ENCODE data around the gene TEDDM1. TPM values are rescaled to one million over a fixed set of nuclear protein-coding genes. Genes with fewer than 3 reads are reported as not detected.
"Not testable (repeated sequence)": the region's sequence is repeated elsewhere in the genome, so short reads cannot be mapped to it uniquely, and the experiment has no call there.

Gene TEDDM1
- not detected for total RNA-seq

GRCh38 chr1:182400567-182400966 lies at the start of gene TEDDM1:
Gene TEDDM1, minus strand, starts transcription at chr1:182400667. Its CDS starts 182 bp downstream, at chr1:182400485.
- Mint-ChIP-seq H3K4me1 (ENCODE audit: low read depth) (peaks cover 4% of the 10 kb centered on the region), H3K9me3 (peaks cover 3% of the 10 kb centered on the region), H3K36me3 (ENCODE audit: insufficient read depth) (no peaks in the 10 kb centered on the region), H3K27me3 (ENCODE audit: low read depth) (peaks cover 8% of the 10 kb centered on the region), H3K4me3 (no peak within 1 kb of the TSS)
- no peak for ATAC-seq
- DNase-seq, result no peak

- Mint-ChIP-seq H3K4me3 (no peak within 1 kb of the TSS), H3K4me1 (ENCODE audit: low read depth) (peaks cover 7% of the 10 kb centered on the region), H3K27me3 (ENCODE audit: low read depth) (peaks cover 10% of the 10 kb centered on the region), H3K9me3 (no peaks in the 10 kb centered on the region), H3K36me3 (ENCODE audit: insufficient read depth) (no peaks in the 10 kb centered on the region)
- ATAC-seq, result no peak
- DNase-seq, result no peak
Observed at GRCh38 chr1:182450087-182450486, 49.6 kb upstream of the TEDDM1 start, which contains the start of gene RGSL1. Gene RGSL1, plus strand, starts transcription at chr1:182450146. Its CDS starts 20 bp downstream, at chr1:182450166.

GRCh38 chr1:182447660-182448059 lies 47.2 kb upstream of the TEDDM1 start:
- Mint-ChIP-seq H3K27me3 (ENCODE audit: low read depth) (peaks cover 4% of the 10 kb centered on the region), H3K4me3 (no peak overlapping the region), H3K4me1 (ENCODE audit: low read depth) (peaks cover 7% of the 10 kb centered on the region), H3K36me3 (ENCODE audit: insufficient read depth) (no peaks in the 10 kb centered on the region), H3K9me3 (no peaks in the 10 kb centered on the region)
- ATAC-seq (no peak), DNase-seq (no peak)

- not testable (repeated sequence) for H3K36me3 Mint-ChIP-seq (ENCODE audit: insufficient read depth); ATAC-seq
Observed at GRCh38 chr1:182447124-182447523, 46.7 kb upstream of the TEDDM1 start.

GRCh38 chr1:182446033-182446669 lies 45.7 kb upstream of the TEDDM1 start:
- no peak for ATAC-seq

More at GRCh38 chr1:182447124-182447523, 46.7 kb upstream of the TEDDM1 start:
- not testable (repeated sequence) for H3K4me1 Mint-ChIP-seq (ENCODE audit: low read depth); H3K9me3 Mint-ChIP-seq; H3K27me3 Mint-ChIP-seq (ENCODE audit: low read depth); H3K4me3 Mint-ChIP-seq; DNase-seq

GRCh38 chr1:182444497-182444896 lies 44.0 kb upstream of the TEDDM1 start:
- no peaks in the 10 kb centered on the region for H3K9me3 Mint-ChIP-seq

More at GRCh38 chr1:182446033-182446669, 45.7 kb upstream of the TEDDM1 start:
- Mint-ChIP-seq H3K9me3 (no peaks in the 10 kb centered on the region), H3K4me3 (no peak overlapping the region), H3K27me3 (ENCODE audit: low read depth) (peaks cover 4% of the 10 kb centered on the region), H3K4me1 (ENCODE audit: low read depth) (peaks cover under 1% of the 10 kb centered on the region), H3K36me3 (ENCODE audit: insufficient read depth) (no peaks in the 10 kb centered on the region)
- DNase-seq, result no peak

GRCh38 chr1:182442333-182442732 lies 41.9 kb upstream of the TEDDM1 start:
- H3K27me3 Mint-ChIP-seq (ENCODE audit: low read depth), result peaks cover 6% of the 10 kb centered on the region
- no peaks in the 10 kb centered on the region for H3K4me1 Mint-ChIP-seq (ENCODE audit: low read depth)
- no peak for DNase-seq
- no peak for ATAC-seq
- H3K36me3 Mint-ChIP-seq (ENCODE audit: insufficient read depth), result no peaks in the 10 kb centered on the region
- H3K4me3 Mint-ChIP-seq, result no peak overlapping the region
- peaks cover 7% of the 10 kb centered on the region for H3K9me3 Mint-ChIP-seq

More at GRCh38 chr1:182444497-182444896, 44.0 kb upstream of the TEDDM1 start:
- ATAC-seq (no peak), DNase-seq (no peak)
- no peak overlapping the region for H3K4me3 Mint-ChIP-seq
- no peaks in the 10 kb centered on the region for H3K4me1 Mint-ChIP-seq (ENCODE audit: low read depth)
- no peaks in the 10 kb centered on the region for H3K36me3 Mint-ChIP-seq (ENCODE audit: insufficient read depth)
- peaks cover 4% of the 10 kb centered on the region for H3K27me3 Mint-ChIP-seq (ENCODE audit: low read depth)

- ATAC-seq, result no peak
- Mint-ChIP-seq H3K27me3 (ENCODE audit: low read depth) (peaks cover 6% of the 10 kb centered on the region), H3K4me3 (no peak overlapping the region), H3K36me3 (ENCODE audit: insufficient read depth) (no peaks in the 10 kb centered on the region), H3K9me3 (peaks cover 7% of the 10 kb centered on the region), H3K4me1 (ENCODE audit: low read depth) (no peaks in the 10 kb centered on the region)
- no peak for DNase-seq
Observed at GRCh38 chr1:182441719-182442118, 41.3 kb upstream of the TEDDM1 start.

GRCh38 chr1:182438326-182438725 lies 37.9 kb upstream of the TEDDM1 start:
- H3K36me3 Mint-ChIP-seq (ENCODE audit: insufficient read depth), result no peaks in the 10 kb centered on the region
- H3K4me1 Mint-ChIP-seq (ENCODE audit: low read depth), result no peaks in the 10 kb centered on the region
- H3K9me3 Mint-ChIP-seq, result peaks cover 7% of the 10 kb centered on the region
- H3K27me3 Mint-ChIP-seq (ENCODE audit: low read depth), result peaks cover 2% of the 10 kb centered on the region
- no peak overlapping the region for H3K4me3 Mint-ChIP-seq
- ATAC-seq (no peak), DNase-seq (no peak)

GRCh38 chr1:182433580-182433979 lies 33.1 kb upstream of the TEDDM1 start:
- no peak for DNase-seq
- Mint-ChIP-seq H3K9me3 (peaks cover 7% of the 10 kb centered on the region), H3K4me3 (no peak overlapping the region), H3K27me3 (ENCODE audit: low read depth) (peaks cover 2% of the 10 kb centered on the region), H3K36me3 (ENCODE audit: insufficient read depth) (no peaks in the 10 kb centered on the region), H3K4me1 (ENCODE audit: low read depth) (peaks cover 15% of the 10 kb centered on the region)
- no peak for ATAC-seq

GRCh38 chr1:182431278-182431677 lies 30.8 kb upstream of the TEDDM1 start:
- Mint-ChIP-seq H3K27me3 (ENCODE audit: low read depth) (no peaks in the 10 kb centered on the region), H3K9me3 (no peaks in the 10 kb centered on the region), H3K36me3 (ENCODE audit: insufficient read depth) (no peaks in the 10 kb centered on the region), H3K4me1 (ENCODE audit: low read depth) (peaks cover 15% of the 10 kb centered on the region), H3K4me3 (no peak overlapping the region)
- DNase-seq, result no peak
- no peak for ATAC-seq

- DNase-seq (no peak), ATAC-seq (peak; percentile 79 to 86)
- no peaks in the 10 kb centered on the region for H3K36me3 Mint-ChIP-seq (ENCODE audit: insufficient read depth)
- H3K27me3 Mint-ChIP-seq (ENCODE audit: low read depth), result no peaks in the 10 kb centered on the region
- peaks cover 17% of the 10 kb centered on the region for H3K4me1 Mint-ChIP-seq (ENCODE audit: low read depth)
- no peak overlapping the region for H3K4me3 Mint-ChIP-seq
- no peaks in the 10 kb centered on the region for H3K9me3 Mint-ChIP-seq
Observed at GRCh38 chr1:182430263-182431068, 30.0 kb upstream of the TEDDM1 start.

- Mint-ChIP-seq H3K27me3 (ENCODE audit: low read depth) (peaks cover 2% of the 10 kb centered on the region), H3K4me1 (ENCODE audit: low read depth) (peaks cover 17% of the 10 kb centered on the region), H3K9me3 (no peaks in the 10 kb centered on the region), H3K36me3 (ENCODE audit: insufficient read depth) (no peaks in the 10 kb centered on the region), H3K4me3 (no peak overlapping the region)
- no peak for DNase-seq
- no peak for ATAC-seq
Observed at GRCh38 chr1:182428043-182428442, 27.6 kb upstream of the TEDDM1 start.

- H3K4me3 Mint-ChIP-seq, result no peak overlapping the region
Observed at GRCh38 chr1:182426442-182427430, 26.3 kb upstream of the TEDDM1 start.

More at GRCh38 chr1:182426442-182427430, 26.3 kb upstream of the TEDDM1 start:
- Mint-ChIP-seq H3K27me3 (ENCODE audit: low read depth) (peaks cover 2% of the 10 kb centered on the region), H3K4me1 (ENCODE audit: low read depth) (peaks cover 17% of the 10 kb centered on the region), H3K9me3 (no peaks in the 10 kb centered on the region), H3K36me3 (ENCODE audit: insufficient read depth) (no peaks in the 10 kb centered on the region)
- ATAC-seq (no peak), DNase-seq (no peak)
